Stimulated activated CD8-positive, alpha-beta memory T cell treated with anti-CD3 and anti-CD28 coated beads, Interleukin-2, amount 100 ng/mL, for 48 hours (primary cell): ENCODE data around the gene CCDC78.
A peak's percentile ranks its signal among the peaks of the same experiment; 100 is the strongest.

Experiments
- DNase-seq, 2 donors: peaks; one replicate each; pipeline ENCODE4 v3.0.0-alpha.2; 2020; ENCODE audit warnings: low read depth in 2 of 2

The CCDC78 gene

DNA sequence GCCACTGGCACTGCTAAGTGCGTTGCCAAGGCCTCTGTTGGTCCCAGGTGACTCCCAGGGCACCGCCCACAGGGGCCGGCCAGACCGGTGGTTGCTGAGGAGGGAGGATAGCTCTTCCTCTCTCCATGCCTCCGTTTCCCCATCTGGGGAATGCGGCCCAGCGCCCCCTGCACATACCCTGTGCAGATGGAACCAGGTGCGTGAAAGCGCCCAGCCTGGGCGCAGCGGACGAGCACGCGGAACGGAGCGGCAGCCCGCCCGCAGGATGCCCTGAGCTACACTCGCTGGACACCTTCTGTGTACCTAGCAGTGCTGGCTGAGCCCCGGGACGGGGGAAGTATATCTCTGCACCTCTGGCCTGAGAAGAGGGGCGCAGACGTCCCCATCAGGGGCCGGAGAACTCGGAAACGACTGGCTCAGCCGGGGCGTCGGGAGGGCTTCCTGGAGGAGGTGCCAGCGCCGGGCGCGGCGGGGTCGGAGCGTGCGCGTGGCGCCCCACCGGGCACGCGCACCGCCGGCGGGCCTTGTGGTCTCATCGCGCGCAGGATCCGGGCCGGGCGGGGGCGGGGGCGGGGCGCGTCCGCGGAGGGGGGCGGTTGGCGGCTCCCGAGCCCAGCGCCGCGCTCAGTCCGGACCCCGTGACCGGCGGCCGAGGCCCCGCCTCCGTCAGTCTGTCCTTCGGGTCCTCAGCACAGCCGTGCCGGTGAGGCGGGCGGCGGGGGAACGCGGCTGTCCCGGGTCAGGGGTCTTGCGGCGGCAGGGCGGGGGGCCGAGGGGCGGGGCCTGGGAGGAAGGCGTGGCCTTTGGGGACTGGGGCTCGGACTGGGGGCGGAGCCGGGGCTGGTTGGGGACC is at the start of gene CCDC78, which contains the start of gene HAGHL:
Gene CCDC78, minus strand, starts transcription at position 6 of the 853 bp plus-strand sequence. CDS start 76 bp downstream, outside the sequence.
Gene HAGHL, plus strand, starts transcription at position 669 of the 853 bp plus-strand sequence. CDS start 404 bp downstream, outside the sequence.
- peak; percentile 55 to 61 for DNase-seq

DNA sequence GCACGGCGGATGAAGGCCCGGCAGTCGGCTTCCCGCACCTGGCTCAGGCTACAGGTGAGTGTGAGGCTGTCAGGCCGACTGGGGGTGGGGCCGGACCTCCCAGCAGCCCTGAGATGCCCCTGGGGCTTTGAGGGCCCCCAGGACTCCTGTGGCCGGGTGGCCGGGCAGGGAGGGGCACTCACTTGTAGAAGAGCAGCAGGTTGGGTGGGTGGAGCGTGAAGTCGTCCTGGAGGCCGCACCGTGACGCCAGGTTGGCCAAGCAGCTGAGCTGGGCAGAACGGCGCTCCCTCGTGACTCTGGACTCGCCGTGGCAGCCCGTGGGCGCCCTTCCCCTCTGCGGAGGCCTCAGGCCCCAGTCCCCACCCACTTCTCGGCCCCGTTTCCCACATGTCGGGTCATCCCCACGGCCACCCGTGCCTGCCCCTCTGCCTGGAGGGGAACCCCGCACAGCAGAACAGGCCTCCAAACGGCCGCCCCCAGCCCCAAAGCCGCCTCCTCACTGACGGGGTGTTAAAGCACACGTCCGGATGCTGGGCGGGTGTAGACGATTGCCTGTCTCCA is 49.1 kb upstream of the CCDC78 start:
- DNase-seq: no peak

DNA sequence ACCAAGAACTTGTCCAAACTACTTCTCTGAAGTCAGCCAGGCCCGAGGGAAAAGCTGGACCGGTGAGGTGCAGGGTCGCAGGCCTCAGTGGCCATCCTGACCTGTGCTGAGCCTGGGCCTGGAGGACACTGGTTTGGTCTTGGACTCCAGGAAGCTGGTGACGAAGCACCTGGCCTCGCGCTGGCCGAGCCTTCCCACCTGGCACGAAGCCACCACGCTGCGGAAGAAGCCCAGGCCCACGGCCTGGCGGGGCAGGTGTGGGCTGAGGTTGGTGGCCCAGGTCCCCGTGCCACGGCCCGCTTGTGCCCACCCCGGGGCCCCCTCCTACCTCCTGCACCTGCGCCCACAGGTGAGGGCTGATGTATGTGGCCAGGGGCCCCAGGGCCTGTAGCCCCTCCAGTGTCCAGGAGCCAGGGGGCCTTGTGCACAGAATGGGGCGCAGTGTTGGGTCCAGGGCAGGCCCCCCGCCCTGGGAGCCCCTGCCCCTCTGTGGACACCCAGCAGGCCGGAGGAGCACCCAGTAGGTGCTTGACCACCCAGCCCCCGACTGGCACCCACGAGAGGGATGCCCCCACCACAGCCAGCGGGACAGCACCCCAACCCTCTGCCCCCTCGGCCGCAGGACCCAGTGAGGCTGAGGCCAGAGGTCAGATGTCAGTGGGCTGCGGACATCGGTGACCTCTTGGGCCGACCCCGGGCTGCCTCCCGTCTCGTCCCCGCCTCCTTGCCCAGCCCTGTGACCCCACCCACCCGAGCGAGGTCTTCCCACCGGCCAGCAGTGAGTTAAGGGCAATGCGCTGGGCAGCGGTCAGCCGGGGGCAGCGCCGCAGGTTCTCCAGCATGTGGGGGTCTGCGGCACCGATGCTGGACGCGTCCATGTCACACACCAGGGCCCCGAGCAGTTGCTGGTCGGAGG is 48.1 kb upstream of the CCDC78 start:
- DNase-seq: no peak

DNA sequence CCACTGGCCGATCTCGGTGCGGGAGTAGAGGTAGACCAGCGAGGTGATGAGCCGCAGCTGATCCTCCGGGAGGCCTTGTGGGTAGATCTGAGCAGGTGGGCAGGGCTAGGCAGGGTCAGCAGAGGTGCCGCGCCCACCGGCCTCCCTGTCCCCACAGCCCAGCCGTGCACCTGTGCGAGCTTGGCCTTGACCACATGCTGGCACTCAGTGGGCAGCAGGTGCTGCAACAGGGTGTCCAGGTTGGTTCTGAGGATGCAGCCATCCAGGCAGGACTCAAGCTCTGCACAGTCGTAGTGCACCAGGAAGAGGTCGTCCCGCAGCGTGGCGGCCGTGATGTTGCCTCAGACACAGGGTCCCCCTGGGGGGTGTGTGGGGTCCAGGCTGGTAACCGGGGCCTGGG is 46.7 kb upstream of the CCDC78 start:
- DNase-seq: no peak

DNA sequence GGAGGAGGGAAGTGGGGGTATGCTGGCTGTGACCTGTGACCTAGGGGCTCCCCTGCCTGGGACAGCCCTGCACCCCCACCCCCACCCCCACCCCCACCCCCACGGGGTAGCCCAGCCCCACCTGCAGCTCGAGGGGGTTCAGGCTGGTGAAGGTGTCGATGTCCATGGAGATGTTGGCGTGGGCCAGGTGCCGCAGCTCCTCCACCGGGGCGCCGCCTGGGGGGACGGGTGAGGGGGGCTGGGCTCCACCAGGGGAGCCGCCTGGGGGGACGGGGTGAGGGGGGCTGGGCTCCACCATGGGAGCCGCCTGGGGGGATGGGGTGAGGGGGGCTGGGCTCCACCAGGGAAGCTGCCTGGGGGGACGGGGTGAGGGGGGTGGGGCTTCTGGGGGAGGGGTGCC is 44.2 kb upstream of the CCDC78 start:
- no peak for DNase-seq

DNA sequence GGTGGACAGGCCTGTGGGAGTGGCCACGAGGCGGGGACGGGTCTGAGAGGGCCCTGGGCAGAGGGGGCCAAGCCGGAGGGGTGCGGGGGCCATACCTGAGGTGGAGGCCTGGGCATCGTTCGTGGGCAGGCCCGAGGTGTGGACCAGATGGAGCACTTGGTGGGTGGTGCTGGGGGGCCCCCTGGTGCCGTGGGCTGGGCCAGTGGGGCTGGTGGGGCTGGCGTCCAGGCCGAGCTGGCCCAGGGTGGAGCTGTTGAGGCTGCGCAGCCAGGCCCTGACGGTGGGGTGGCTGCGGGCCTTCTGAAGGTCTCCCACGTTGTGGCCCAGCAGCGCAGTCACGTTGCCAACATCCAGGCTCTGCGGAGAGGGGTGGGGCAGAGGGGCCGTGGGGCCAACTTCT is 43.7 kb upstream of the CCDC78 start:
- DNase-seq: no peak

DNA sequence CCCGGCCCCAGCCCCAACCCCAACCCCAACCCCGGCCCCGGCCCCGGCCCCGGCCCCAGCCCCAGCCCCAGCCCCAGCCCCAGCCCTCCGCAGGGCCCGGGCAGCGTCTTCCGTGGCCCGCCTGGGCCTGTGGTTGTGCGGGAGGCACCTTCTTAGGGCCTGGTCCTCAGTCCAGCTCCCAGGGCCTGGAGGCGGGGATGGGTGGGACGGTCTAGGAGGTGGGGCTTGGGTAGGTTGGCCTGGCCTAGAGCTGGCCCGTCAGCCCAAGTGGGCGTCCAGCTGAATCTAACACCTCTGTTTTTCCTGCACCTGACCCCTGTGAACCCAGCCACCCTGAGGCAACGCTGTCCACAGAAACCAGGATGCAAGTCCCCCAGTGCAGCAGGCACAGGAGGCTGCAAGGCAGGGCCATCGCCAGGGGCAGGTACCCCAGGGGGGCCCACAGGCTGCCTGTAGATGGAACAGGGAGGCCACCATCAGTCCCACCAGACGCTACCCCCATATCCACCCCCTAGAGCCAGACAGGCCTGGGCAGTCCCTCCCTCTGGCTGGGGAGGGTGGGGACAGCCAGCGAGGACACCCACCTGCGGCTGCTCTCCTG is 43.0 kb upstream of the CCDC78 start:
- DNase-seq: no peak

DNA sequence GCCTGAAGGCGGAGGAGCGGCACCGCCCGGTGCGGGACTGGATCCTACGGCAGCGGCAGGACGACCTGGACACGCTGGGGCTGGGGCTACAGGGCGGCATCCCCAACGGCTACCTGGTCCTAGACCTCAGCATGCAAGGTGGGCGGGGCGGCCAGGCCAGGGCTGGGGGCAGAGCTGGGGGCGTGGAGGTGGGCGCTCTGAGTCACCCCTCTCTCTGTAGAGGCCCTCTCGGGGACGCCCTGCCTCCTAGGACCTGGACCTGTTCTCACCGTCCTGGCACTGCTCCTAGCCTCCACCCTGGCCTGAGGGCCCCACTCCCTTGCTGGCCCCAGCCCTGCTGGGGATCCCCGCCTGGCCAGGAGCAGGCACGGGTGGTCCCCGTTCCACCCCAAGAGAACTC is 42.2 kb upstream of the CCDC78 start:
- no peak for DNase-seq

DNA sequence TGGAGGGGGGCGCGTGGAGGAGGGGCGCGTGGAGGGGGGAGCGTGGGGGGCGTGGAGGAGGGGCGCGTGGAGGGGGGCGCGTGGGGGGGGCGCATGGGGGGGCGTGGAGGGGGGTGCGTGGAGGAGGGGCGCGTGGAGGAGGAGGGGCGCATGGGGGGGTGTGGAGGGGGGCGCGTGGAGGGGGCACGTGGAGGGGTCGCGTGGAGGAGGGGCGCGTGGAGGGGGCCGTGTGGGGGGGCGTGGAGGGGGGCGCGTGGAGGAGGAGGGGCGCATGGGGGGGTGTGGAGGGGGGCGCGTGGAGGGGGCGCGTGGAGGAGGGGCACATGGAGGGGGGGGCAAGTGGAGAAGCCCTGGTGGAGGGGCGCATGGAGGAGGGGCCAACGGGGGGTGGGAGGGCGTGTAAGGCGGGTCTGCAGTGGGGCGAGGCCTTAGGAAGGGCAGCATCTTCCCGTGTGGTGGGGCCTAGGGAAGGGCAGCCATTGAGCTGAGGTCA is 41.5 kb upstream of the CCDC78 start:
- no peak for DNase-seq

DNA sequence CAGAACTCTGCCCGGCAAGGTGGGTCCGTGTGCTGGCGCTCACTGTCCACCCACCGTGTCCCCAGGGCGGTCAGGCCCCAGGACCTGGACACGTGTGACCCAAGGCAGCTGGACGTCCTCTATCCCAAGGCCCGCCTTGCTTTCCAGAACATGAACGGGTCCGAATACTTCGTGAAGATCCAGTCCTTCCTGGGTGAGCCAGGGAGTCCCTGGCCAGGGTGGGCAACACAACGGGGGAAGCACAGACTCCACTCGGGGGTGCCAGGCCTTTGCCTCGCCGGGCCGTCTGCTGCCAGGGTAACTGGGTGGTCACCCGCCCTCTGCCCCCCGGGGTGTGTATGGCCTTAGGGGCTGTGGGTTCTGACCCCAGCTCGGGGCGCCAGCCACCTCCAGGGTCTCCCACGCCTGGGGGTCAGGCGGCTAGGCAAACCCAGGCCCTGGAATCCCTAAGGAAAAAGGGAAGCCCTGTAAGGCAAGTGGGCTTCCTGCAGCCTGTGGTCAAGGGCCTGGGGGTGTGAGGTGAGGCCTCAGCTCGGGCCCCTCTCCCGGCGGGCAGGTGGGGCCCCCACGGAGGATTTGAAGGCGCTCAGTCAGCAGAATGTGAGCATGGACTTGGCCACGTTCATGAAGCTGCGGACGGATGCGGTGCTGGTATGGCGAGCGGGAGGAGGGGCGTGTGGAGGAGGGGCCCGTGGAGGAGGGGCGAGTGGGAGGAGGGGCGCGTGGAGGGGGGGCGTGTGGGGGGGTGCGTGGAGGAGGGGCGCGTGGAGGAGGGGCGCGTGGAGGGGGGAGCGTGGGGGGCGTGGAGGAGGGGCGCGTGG is 40.8 kb upstream of the CCDC78 start:
- DNase-seq: no peak

DNA sequence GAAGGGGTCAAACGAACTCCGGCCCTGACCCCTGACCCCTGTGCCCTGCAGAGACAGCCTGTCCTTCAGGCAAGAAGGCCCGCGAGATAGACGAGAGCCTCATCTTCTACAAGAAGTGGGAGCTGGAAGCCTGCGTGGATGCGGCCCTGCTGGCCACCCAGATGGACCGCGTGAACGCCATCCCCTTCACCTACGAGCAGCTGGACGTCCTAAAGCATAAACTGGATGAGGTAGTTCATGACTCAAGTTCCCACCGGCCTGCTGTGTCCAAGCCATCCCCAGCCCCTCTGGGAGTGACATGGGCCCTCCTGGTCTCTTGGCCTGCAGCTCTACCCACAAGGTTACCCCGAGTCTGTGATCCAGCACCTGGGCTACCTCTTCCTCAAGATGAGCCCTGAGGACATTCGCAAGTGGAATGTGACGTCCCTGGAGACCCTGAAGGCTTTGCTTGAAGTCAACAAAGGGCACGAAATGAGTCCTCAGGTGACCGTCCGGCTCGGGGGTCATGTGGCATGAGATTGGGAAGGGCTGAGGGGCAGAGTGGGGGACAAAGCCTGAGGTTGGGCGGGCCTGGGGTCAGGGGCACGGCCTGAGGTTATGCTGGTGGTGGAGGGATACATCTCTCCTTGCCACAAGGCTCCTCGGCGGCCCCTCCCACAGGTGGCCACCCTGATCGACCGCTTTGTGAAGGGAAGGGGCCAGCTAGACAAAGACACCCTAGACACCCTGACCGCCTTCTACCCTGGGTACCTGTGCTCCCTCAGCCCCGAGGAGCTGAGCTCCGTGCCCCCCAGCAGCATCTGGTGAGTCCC is 40.0 kb upstream of the CCDC78 start:
- DNase-seq: no peak

DNA sequence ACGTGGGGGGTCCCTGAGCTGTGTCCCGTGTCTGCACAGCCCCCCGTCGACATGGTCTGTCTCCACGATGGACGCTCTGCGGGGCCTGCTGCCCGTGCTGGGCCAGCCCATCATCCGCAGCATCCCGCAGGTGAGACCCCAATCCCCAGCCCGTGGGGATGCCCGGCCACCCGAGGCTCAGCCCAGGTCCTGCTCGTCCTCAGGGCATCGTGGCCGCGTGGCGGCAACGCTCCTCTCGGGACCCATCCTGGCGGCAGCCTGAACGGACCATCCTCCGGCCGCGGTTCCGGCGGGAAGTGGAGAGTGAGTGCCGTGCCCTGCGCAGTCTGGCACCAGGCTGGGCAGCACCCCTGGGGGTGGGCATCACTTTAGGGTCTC is 39.2 kb upstream of the CCDC78 start:
- DNase-seq: no peak

DNA sequence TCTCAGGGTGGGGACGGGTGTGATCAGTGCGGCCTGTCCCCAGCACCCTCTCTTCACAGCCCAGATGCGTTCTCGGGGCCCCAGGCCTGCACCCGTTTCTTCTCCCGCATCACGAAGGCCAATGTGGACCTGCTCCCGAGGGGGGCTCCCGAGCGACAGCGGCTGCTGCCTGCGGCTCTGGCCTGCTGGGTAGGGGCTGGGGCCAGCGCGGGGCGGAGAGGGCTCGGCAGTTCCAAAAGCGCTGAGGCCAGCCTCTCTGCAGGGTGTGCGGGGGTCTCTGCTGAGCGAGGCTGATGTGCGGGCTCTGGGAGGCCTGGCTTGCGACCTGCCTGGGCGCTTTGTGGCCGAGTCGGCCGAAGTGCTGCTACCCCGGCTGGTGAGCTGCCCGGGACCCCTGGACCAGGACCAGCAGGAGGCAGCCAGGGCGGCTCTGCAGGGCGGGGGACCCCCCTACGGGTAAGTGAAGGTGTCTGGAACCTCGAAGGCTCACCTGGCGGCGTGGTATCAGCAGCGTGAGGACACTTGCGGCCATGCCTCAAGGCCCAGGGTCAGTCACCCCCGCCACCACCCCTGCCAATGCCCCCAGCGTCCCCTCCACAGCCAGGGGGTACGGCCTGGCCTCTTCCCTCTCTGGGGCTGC is 38.7 kb upstream of the CCDC78 start:
- no peak for DNase-seq

DNA sequence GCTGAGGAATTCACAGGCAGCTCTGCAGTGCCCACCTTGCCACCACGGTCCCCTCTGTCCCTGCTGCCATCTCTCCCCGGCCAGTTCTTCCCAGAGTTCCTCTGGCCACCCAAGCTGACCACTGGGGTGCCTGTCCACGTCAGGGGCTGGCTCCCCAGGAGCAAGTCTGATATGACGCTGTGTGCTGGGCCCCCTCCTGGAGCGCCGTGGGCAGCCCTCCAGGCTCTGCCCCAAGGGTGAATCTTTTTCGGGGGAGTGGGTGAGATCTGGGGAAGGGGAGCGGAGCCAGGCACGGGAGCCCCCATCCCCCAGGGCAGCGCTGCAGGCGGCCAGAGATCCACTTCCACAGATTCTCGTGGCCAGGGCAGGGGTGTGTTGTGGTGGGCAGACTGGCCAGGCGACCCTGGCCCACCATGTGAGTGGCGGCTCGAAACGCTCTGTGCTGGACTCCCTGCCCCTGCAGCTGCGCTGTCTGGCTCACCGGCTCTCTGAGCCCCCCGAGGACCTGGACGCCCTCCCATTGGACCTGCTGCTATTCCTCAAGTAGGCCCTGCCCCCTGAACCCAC is 38.0 kb upstream of the CCDC78 start:
- no peak for DNase-seq

DNA sequence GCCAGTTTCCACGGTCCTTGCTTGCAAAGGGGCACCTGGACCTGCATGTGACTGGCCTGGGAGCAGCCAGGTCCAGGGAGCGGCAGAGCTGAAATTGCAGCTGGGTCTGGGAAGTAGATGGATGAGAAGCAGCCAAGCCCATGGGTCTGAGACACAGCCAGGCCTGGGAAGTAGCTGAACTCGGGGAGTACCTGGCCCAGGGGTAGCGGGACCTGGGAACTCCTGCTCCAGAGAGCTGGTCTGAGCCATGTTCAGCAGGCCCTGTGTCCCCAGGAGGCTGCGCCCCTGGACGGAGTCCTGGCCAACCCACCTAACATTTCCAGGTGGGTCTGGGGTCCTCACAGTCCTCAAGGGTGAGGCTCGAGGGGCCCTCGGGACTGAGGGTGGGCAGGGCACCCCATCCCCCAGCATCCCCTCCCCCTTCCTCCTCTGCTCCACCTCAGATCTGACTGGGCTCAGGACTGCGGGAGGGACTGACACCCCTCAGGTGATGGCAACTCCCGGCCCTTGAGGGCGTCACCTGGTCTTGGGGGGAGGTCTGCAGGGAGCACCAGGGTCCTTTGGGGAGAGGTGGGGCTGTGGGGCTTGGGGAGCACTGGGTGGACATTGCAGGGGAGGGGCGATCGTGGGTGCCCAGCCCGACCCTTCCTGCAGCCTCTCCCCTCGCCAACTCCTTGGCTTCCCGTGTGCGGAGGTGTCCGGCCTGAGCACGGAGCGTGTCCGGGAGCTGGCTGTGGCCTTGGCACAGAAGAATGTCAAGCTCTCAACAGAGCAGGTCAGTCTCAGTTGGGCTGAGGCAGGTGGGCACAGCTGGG is 37.3 kb upstream of the CCDC78 start:
- DNase-seq: no peak

DNA sequence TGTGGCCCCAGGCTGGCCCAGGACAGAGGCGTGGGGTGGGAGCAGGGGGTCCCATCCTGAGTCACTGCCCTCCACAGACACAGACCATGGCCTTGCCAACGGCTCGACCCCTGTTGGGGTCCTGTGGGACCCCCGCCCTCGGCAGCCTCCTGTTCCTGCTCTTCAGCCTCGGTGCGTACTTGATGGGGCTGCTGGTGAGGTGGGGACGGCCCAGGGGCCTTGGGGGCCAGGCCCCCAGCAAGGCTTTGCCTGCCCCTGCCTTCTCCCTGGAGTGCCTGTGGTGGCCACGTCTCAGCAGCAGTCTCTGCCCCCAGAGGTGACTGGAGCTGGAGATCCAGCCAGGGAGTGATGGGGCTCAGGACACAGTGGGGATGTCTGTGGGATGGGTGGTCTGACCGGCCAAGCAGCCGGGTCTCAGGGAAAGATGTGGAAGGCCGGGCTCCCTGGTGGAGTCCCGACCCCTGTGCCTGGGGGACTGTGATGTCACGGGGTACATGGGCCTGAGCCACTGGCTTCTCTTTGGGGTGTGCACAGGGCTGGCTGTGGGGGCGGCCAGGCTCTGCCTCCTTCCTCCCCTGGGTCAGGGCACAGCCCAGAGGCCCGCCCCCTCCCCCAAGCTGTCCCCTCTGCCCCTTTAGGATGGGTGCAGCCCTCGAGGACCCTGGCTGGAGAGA is 36.5 kb upstream of the CCDC78 start:
- DNase-seq: no peak

DNA sequence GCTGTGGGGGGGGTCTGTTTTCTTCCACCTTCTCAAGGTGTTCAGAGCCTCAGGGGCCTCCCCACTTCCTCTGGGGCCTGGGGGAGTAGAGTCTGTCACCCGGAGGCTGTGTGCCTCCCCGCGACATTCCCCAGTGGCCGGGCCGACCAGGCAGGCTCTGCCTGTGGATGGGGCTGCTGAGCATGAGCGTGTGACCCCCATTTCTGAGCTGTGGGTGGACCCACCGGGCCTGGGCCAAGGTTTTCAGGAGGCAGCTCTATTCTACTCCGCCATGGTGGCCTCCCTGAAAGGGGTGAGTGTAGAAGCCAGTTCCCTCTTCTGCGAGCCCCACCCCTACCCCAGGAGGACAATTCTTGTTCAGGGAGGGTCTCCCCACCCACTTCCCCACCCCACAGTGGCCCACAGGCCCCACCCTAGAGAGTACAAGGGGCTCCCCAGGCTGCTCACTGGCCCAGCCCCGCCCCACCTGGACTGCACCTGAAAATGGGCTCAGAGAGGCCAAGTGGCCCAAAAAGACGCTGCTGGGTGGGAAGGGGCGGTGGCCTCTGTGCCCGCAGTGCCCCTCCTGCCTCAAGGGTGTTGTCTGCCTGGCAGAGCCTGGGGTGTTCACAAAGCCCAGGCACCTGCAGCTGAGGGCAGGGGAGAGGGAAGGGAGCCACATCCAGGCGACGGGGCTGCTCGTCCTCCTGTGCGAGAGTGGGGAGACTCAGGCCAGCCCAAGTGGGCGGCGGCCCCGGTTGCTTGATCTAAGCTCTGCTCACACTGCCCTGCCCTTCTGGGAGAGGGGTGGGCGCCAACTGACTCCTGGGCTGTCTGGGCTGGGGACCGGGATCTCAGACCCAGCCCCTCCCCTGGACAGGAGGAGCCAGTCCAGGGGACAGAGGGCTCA is 35.6 kb upstream of the CCDC78 start:
- DNase-seq: no peak
